Measurements from ENCODE around the gene BBOF1. TPM values are rescaled to one million over a fixed set of nuclear protein-coding genes. Genes with fewer than 3 reads are reported as not detected.
"Not testable (repeated sequence)": the region's sequence is repeated elsewhere in the genome, so short reads cannot be mapped to it uniquely, and the experiment has no call there.

The BBOF1 gene
- total and polyA plus RNA-seq, 9 of the 15 experiments (the other 6 are each of a cell fraction or from before 2014, with no cell fraction given): 1.3 to 4.9 (median 4.2) TPM

DNA sequence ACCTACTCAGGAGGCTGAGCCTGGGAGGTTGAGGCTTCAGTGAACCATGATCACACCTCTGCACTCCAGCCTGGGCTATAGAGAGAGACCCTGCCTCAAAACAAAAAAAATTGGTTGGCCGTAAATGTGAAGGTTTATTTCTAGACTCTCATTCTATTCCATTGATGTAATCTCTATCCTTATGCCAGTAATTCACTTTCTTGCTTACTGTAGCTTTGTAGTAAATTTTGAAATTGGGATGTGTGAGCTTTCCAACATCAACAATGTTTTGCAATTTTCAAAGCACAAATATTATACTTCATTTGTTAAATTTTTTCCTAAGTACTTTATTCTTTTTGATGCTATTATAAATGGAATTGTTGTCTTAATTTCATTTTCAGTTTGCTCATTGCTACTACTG lies 90.2 kb downstream of the BBOF1 start (continued):
- TF ChIP-seq, protein P1, sequence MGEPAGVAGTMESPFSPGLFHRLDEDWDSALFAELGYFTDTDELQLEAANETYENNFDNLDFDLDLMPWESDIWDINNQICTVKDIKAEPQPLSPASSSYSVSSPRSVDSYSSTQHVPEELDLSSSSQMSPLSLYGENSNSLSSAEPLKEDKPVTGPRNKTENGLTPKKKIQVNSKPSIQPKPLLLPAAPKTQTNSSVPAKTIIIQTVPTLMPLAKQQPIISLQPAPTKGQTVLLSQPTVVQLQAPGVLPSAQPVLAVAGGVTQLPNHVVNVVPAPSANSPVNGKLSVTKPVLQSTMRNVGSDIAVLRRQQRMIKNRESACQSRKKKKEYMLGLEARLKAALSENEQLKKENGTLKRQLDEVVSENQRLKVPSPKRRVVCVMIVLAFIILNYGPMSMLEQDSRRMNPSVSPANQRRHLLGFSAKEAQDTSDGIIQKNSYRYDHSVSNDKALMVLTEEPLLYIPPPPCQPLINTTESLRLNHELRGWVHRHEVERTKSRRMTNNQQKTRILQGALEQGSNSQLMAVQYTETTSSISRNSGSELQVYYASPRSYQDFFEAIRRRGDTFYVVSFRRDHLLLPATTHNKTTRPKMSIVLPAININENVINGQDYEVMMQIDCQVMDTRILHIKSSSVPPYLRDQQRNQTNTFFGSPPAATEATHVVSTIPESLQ (CRISPR knock-in tag; IDR thresholded peaks at IDR 0.05): no peak
- TF ChIP-seq CREBBP (IDR thresholded peaks at IDR 0.05; ENCODE audit: low read depth, low read length) (no peak), STAG1 (CRISPR knock-in tag; IDR thresholded peaks at IDR 0.05; ENCODE audit: borderline replicate concordance) (no peak), HCFC1 (IDR thresholded peaks at IDR 0.05; ENCODE audit: low read depth, low read length) (no peak), DPF2 (IDR thresholded peaks at IDR 0.05) (no peak), ZC3H4 (CRISPR knock-in tag; IDR thresholded peaks at IDR 0.05; ENCODE audit: borderline replicate concordance) (no peak), GABPA (tag; conservative IDR thresholded peaks at IDR 0.05; ENCODE audit: low read depth) (no peak)

- H3K36me3 ChIP-seq (ENCODE audit: control insufficient read depth, insufficient read depth, low read length); H3K9me1 ChIP-seq (ENCODE audit: control insufficient read depth, insufficient read depth, low read length); BruUV-seq (replicated peaks); H3K4me2 ChIP-seq (ENCODE audit: insufficient read depth, low read length); H3K9me3 ChIP-seq (replicated peaks; ENCODE audit: control insufficient read depth, insufficient read depth, low read depth, low read length); H3K4me1 ChIP-seq (replicated peaks in 1 of 2; ENCODE audit: control insufficient read depth in 2 of 2, insufficient read depth in 2 of 2, low read length in 2 of 2); H3K27ac ChIP-seq (ENCODE audit: extremely low read depth, low read depth, low read length); H3K4me3 ChIP-seq; H4K20me1 ChIP-seq (replicated peaks; ENCODE audit: control insufficient read depth, insufficient read depth, low read length); in situ Hi-C loops (cut with MboI); H3K9ac ChIP-seq (ENCODE audit: insufficient read depth in 1 of 2, low read depth in 2 of 2, low read length in 2 of 2); H2AFZ ChIP-seq (ENCODE audit: low read depth, low read length); H3K79me2 ChIP-seq (ENCODE audit: control insufficient read depth, insufficient read depth, low read length); H3K27me3 ChIP-seq (ENCODE audit: control insufficient read depth in 2 of 2, insufficient read depth in 2 of 2, low read length in 2 of 2): not testable (repeated sequence)
- ATAC-seq (peak; percentile 70; the same call in 2 of the 3 replicates), DNase-seq (ENCODE audit: extremely low read depth in 1 of 4, low spot score in 3 of 4) (peak; percentile 15 to 45 (median 23)), FAIRE-seq (peak; percentile 74)
- intact Hi-C loops (cut with micrococcal nuclease): loop anchor here (1.0 to 10.0 kb wide), 2 partner anchors 103 to 140 kb away; no protein-coding TSS in a partner anchor
- CTCF ChIA-PET (ENCODE audit: low intra/inter-chr PET ratio): interaction anchor here (1.2 to 3.6 kb wide), 4 partner anchors 138 to 146 kb away, joined by 6 to 43 read pairs (median 13); no protein-coding TSS in a partner anchor
- WGBS (ENCODE audit: insufficient coverage, low coverage, missing lambda C conversion rate): 69% methylated on average over 8 of the region's 13 CpGs
- POLR2A ChIA-PET: interaction anchor here (0.6 kb wide), 1 partner anchor 55 kb away, joined by 3 read pairs; no protein-coding TSS in a partner anchor
- peak; percentile 53; the same call in 1 of the 2 replicates for TF ChIP-seq ZC3H11A (IDR thresholded peaks at IDR 0.05; ENCODE audit: low read depth, low read length)
- TF ChIP-seq DEAF1 (CRISPR knock-in tag; IDR thresholded peaks at IDR 0.05): peak; percentile 35; the same call in 1 of the 2 replicates
- TF ChIP-seq ZNF512 (tag; IDR thresholded peaks at IDR 0.05): 0 out of 2 replicates have a peak, but pooled peaks have one; percentile 10
- peak; percentile 49 for TF ChIP-seq ZNF121 (CRISPR knock-in tag; conservative IDR thresholded peaks at IDR 0.05)
- TF ChIP-seq SMC3 (conservative IDR thresholded peaks at IDR 0.05; ENCODE audit: insufficient read depth, low read depth, low read length): peak; percentile 40; the same call in 1 of the 2 replicates
- peak; percentile 50 to 70 for TF ChIP-seq RAD21 (CRISPR knock-in tag; conservative IDR thresholded peaks at IDR 0.05 in 1 of 2, IDR thresholded peaks at IDR 0.05 in 1 of 2)
Observed at GRCh38 chr14:74111395-74112216, 92.5 kb downstream of the BBOF1 start.

All from K562 (cell line).